SK-N-SH (cell line): ENCODE results near the gene SPTBN1.

Experiments used
- CTCF ChIP-seq: fragments of 200-600 bp; sonication (generic); IDR thresholded peaks from 2 replicates; pipeline ENCODE4 v1.6.1; 2017; ENCODE audit warnings: antibody characterized with exemption, mild to moderate bottlenecking, moderate library complexity
- EP300 ChIP-seq, 2 experiments: IDR thresholded peaks; 2 replicates each; pipeline versions ENCODE4 v1.4.0 to v1.6.1; 2012; ENCODE audit warnings: borderline replicate concordance in 1 of 2, low read depth in 1 of 2, low read length in 1 of 2
- FOXM1 ChIP-seq: IDR thresholded peaks from 2 replicates; pipeline ENCODE4 v1.4.0; 2012; ENCODE audit warnings: low read depth, mild to moderate bottlenecking
- JUND ChIP-seq: IDR thresholded peaks from 2 replicates; pipeline ENCODE4 v1.4.0; 2012
- POLR2AphosphoS5 ChIP-seq: IDR thresholded peaks from 2 replicates; pipeline ENCODE4 v1.6.1; 2012; ENCODE audit warnings: low read depth, low read length
- RFX5 ChIP-seq: IDR thresholded peaks from 2 replicates; pipeline ENCODE4 v1.6.1; 2012; ENCODE audit warnings: mild to moderate bottlenecking, improper control_type of control experiment, low read length
- SIN3A ChIP-seq: IDR thresholded peaks from 2 replicates; pipeline ENCODE4 v1.6.1; 2012; ENCODE audit warnings: low read depth, mild to moderate bottlenecking, low read length, moderate library complexity, borderline replicate concordance
- TEAD4 ChIP-seq: IDR thresholded peaks from 2 replicates; pipeline ENCODE4 v1.4.0; 2012; ENCODE audit warnings: mild to moderate bottlenecking, borderline replicate concordance; ENCODE audit not compliant: insufficient read depth
- USF1 ChIP-seq: IDR thresholded peaks from 2 replicates; pipeline ENCODE4 v1.4.0; 2012; ENCODE audit warnings: low read depth, borderline replicate concordance
- USF2 ChIP-seq: fragments of 150-350 bp; IDR thresholded peaks from 2 replicates; pipeline ENCODE4 v1.6.1; 2017; ENCODE audit warnings: antibody characterized with exemption, low read length, low read depth, borderline replicate concordance
- TF ChIP-seq, protein P1 (sequence below): IDR thresholded peaks from 2 replicates; pipeline ENCODE4 v1.4.0; 2012; ENCODE audit warnings: low read depth, borderline replicate concordance

- TF ChIP-seq JUND (no peak), USF1 (no peak), TEAD4 (no peak), EP300 (IDR thresholded peaks at IDR 0.05; ENCODE audit: borderline replicate concordance in 1 of 2, low read depth in 1 of 2, low read length in 1 of 2) (no peak), CTCF (no peak), FOXM1 (no peak), RFX5 (no peak), POLR2AphosphoS5 (no peak), SIN3A (no peak), USF2 (no peak)
- TF ChIP-seq, protein P1, sequence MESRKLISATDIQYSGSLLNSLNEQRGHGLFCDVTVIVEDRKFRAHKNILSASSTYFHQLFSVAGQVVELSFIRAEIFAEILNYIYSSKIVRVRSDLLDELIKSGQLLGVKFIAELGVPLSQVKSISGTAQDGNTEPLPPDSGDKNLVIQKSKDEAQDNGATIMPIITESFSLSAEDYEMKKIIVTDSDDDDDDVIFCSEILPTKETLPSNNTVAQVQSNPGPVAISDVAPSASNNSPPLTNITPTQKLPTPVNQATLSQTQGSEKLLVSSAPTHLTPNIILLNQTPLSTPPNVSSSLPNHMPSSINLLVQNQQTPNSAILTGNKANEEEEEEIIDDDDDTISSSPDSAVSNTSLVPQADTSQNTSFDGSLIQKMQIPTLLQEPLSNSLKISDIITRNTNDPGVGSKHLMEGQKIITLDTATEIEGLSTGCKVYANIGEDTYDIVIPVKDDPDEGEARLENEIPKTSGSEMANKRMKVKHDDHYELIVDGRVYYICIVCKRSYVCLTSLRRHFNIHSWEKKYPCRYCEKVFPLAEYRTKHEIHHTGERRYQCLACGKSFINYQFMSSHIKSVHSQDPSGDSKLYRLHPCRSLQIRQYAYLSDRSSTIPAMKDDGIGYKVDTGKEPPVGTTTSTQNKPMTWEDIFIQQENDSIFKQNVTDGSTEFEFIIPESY, result no peak
These were observed 211.9 kb downstream of the SPTBN1 start for GRCh38 chr2:54667726-54668650.
